Spinal cord (tissue), 10 donors: ENCODE data around the gene TTC32. TPM values are rescaled to one million over a fixed set of nuclear protein-coding genes. Genes with fewer than 3 reads are reported as not detected.

Experiments
- DNase-seq, 6 donors: peaks; one replicate each; pipeline versions ENCODE4 v3.0.0 to v3.0.0-alpha.2; 2013 to 2015; ENCODE audit warnings: low spot score in 6 of 6, low read depth in 4 of 6
- H3K27ac ChIP-seq: one replicate; pipeline ENCODE4 v1.5.1; 2013; ENCODE audit warnings: low read depth, low read length, control low read depth
- H3K27me3 ChIP-seq: one replicate; pipeline ENCODE4 v1.6.1; 2013; ENCODE audit warnings: low read length; ENCODE audit not compliant: control insufficient read depth, insufficient read depth
- H3K36me3 ChIP-seq: one replicate; pipeline ENCODE4 v1.6.1; 2013; ENCODE audit warnings: low read length; ENCODE audit not compliant: control insufficient read depth, insufficient read depth
- H3K4me1 ChIP-seq: one replicate; pipeline ENCODE4 v1.6.1; 2013; ENCODE audit warnings: low read length; ENCODE audit not compliant: control insufficient read depth, insufficient read depth
- H3K4me3 ChIP-seq: one replicate; pipeline ENCODE4 v1.5.1; 2013; ENCODE audit warnings: low read depth, low read length, control low read depth
- H3K9me3 ChIP-seq: one replicate; pipeline ENCODE4 v1.6.1; 2013; ENCODE audit warnings: low read length; ENCODE audit not compliant: control insufficient read depth, insufficient read depth
- WGBS: methylation state at CpG from one replicate; pipeline ENCODE4 v1.1.5; 2013; ENCODE audit warnings: missing lambda C conversion rate; ENCODE audit not compliant: insufficient coverage; 5-methylcytosine and 5-hydroxymethylcytosine counted together
- polyA plus RNA-seq, 2 donors: library from polyadenylated mRNA; unstranded; fragments of 120-200 nt; gene quantifications; one replicate each; pipeline ENCODE4 v1.2.1, GENCODE V29; 2013; ENCODE audit not compliant: insufficient read length in 2 of 2
- total RNA-seq, 2 donors: library from RNA; depleted of rRNA in 1 of 2; stranded (reverse); fragments of 120-200 nt in 1 of 2; fragments of >200 nt in 1 of 2; gene quantifications; one replicate each; pipeline versions ENCODE4 v1.2.3 to v1.2.4, GENCODE V29; 2013 to 2014
- donor health status: healthy.

Gene TTC32
- total and polyA plus RNA-seq, 4 donors: 10.7 to 34.2 (median 21.8) TPM

GRCh38 chr2:19857806-19858205 lies 44.0 kb downstream of the TTC32 start:
- WGBS: 90% methylated on average over 12 of the region's 15 CpGs
- H3K27me3 ChIP-seq: no peaks in the 10 kb centered on the region
- no peaks in the 10 kb centered on the region for H3K9me3 ChIP-seq
- no peak overlapping the region for H3K4me3 ChIP-seq
- H3K4me1 ChIP-seq: peaks cover 2% of the 10 kb centered on the region
- no peak for DNase-seq
- H3K36me3 ChIP-seq: no peaks in the 10 kb centered on the region
- no peak overlapping the region for H3K27ac ChIP-seq

- H3K4me1 ChIP-seq: peaks cover 2% of the 10 kb centered on the region
- no peak for DNase-seq
- H3K36me3 ChIP-seq: no peaks in the 10 kb centered on the region
- no peaks in the 10 kb centered on the region for H3K27me3 ChIP-seq
- H3K27ac ChIP-seq: no peak overlapping the region
- H3K4me3 ChIP-seq: no peak overlapping the region
- H3K9me3 ChIP-seq: no peaks in the 10 kb centered on the region
- WGBS: 53% methylated on average over 7 of the region's 7 CpGs
Measured at GRCh38 chr2:19857100-19857499, 44.7 kb downstream of the TTC32 start.

GRCh38 chr2:19855542-19856431 lies 46.0 kb downstream of the TTC32 start:
- H3K4me3 ChIP-seq: no peak overlapping the region
- peak overlapping the region; percentile 5 for H3K27ac ChIP-seq

DNA sequence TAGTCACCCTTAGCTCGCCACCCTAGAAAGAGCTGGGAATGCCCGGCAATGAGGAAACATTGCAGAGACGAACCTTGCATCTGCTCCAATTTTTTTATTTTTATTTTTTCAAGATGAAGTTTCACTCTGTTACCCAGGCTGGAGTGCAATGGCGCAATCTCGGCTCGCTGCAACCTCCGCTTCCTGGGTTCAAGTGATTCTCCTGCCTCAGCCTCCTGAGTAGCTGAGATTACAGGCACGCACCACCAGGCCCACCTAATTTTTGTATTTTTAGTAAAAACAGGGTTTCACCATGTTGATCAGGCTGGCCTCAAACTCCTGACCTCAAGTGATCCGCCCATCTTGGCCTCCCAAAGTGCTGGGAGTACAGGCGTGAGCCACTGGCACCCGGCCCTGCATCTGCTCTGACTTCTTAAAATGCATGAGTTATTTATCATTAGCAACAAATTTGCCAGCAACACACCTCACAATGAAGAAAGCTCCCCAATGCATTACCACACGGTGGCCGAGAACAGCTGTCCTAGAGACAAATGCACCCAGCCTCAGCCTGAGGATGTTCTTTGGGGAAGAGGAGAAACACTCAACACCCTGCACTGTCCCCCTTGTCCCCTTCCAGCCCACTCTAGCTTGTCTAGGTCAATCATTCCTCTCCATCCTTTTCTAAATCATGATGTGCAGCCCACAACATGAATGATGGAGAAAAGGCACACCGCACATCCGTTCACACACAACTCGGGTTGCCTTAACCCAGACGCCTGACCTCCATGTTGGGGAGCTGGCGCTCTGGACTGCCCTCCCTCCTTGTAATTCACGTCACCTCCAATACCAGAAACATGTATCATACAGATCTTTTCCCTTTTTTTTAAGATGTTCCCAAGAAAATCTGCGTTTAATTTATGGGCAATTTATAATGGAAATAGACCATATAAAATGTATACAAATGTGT lies 46.9 kb downstream of the TTC32 start:
- H3K27ac ChIP-seq: no peak overlapping the region
- no peaks in the 10 kb centered on the region for H3K27me3 ChIP-seq
- no peaks in the 10 kb centered on the region for H3K4me1 ChIP-seq
- no peaks in the 10 kb centered on the region for H3K36me3 ChIP-seq
- WGBS: 98% methylated on average over 14 of the region's 20 CpGs
- DNase-seq: no peak
- H3K9me3 ChIP-seq: no peaks in the 10 kb centered on the region
- no peak overlapping the region for H3K4me3 ChIP-seq

More at GRCh38 chr2:19855542-19856431, 46.0 kb downstream of the TTC32 start:
- peak in 1 of 6 donors; percentile 30 for DNase-seq
- Histone ChIP-seq H3K4me1 (no peaks in the 10 kb centered on the region), H3K9me3 (no peaks in the 10 kb centered on the region), H3K27me3 (no peaks in the 10 kb centered on the region), H3K36me3 (no peaks in the 10 kb centered on the region)
- 85% methylated on average over 12 of the region's 15 CpGs for WGBS

- no peak for DNase-seq
- no peaks in the 10 kb centered on the region for H3K36me3 ChIP-seq
Measured at GRCh38 chr2:19851116-19851695, 50.6 kb downstream of the TTC32 start.

DNA sequence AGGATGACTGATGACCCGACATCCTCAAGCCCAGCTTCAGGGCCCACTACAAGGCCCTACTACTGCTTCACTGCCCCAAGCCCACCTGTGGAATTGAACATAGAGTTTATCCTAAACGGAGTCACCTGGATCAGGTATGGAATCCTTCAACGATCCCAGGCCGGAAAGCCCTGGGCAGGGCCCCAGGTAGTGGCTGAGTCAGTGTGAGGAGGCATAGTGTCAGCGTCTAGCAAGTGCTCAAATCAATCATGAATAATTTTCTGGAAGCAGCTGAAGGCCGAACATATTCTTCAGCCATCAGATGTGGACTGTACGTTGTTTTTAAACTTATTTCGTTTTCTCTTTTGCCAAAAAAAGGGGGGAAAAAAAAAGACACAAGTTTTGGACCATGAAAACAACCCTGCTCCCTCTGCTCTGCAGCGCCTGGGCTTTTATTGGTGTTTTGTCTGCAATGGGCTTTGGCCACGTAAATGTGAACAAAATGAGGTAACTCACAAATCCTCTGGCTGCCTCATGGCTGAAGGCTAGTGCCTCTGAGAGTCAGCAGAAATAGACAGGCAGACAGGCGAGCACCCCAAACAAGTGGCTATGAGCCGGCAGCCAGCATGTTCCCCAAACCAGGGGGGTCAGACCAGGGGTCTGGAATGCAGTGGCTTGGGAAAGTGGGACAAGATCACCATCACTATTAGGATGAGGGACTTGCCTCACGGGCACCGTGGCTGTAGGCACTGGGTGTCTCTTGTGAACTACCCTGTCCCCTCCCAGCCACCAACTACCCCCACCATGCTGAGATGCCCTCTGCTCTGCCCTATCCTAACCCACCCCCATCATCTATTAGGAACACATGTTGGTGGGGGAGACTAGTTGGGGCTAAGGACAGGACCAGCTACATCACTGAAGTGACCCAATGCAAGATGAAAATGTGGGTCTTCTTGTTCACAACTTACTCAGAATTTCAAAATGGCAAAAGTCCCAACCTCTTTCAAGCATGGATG lies 51.4 kb downstream of the TTC32 start:
- Histone ChIP-seq H3K4me1 (no peaks in the 10 kb centered on the region), H3K27me3 (no peaks in the 10 kb centered on the region), H3K4me3 (no peak overlapping the region), H3K36me3 (no peaks in the 10 kb centered on the region), H3K27ac (no peak overlapping the region), H3K9me3 (no peaks in the 10 kb centered on the region)
- WGBS: 91% methylated on average over 11 of the region's 14 CpGs
- DNase-seq: no peak

More at GRCh38 chr2:19851116-19851695, 50.6 kb downstream of the TTC32 start:
- H3K27ac ChIP-seq: no peak overlapping the region
- H3K4me3 ChIP-seq: no peak overlapping the region
- no peaks in the 10 kb centered on the region for H3K9me3 ChIP-seq
- no peaks in the 10 kb centered on the region for H3K4me1 ChIP-seq
- WGBS: 65% methylated on average over 5 of the region's 7 CpGs
- H3K27me3 ChIP-seq: no peaks in the 10 kb centered on the region

DNA sequence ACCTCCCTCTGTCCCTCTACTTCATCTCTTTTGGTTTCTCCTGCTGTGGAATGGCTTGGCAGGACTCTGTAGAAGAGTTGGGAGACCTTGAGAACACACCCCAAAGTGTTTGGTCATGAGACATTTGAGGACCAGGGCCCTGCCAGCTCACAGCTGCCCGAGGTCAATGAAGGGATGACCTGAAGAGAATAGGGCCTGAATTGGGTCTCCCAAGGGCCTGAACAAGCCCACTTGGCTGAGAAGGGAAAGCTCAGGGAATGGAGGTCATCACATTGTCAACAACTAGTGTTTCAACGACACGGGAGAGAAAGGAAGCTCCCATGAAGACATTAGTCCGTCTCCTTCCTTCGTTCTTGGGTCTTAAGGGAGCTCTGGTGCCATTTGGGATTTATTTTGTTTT lies 52.8 kb downstream of the TTC32 start:
- H3K4me3 ChIP-seq: no peak overlapping the region
- WGBS: 91% methylated on average over 4 of the region's 5 CpGs

GRCh38 chr2:19848029-19848750 lies 53.6 kb downstream of the TTC32 start:
- no peak for DNase-seq
- H3K4me3 ChIP-seq: no peak overlapping the region
- 83% methylated on average over 10 of the region's 11 CpGs for WGBS

More for the DNA sequence above, 52.8 kb downstream of the TTC32 start:
- Histone ChIP-seq H3K4me1 (no peaks in the 10 kb centered on the region), H3K27me3 (no peaks in the 10 kb centered on the region), H3K36me3 (no peaks in the 10 kb centered on the region), H3K9me3 (no peaks in the 10 kb centered on the region), H3K27ac (no peak overlapping the region)
- no peak for DNase-seq

More at GRCh38 chr2:19848029-19848750, 53.6 kb downstream of the TTC32 start:
- H3K27ac ChIP-seq: no peak overlapping the region
- H3K4me1 ChIP-seq: no peaks in the 10 kb centered on the region
- no peaks in the 10 kb centered on the region for H3K36me3 ChIP-seq
- H3K9me3 ChIP-seq: no peaks in the 10 kb centered on the region
- no peaks in the 10 kb centered on the region for H3K27me3 ChIP-seq
